NCI-H2107 (cell line): ENCODE results near the gene SMIM10.
"Not testable (repeated sequence)": the region's sequence is repeated elsewhere in the genome, so short reads cannot be mapped to it uniquely, and the experiment has no call there.

Experiments
- DNase-seq: peaks from one replicate; lab custom pipeline; 2025; lab: John Stamatoyannopoulos, UW

The SMIM10 gene

DNA sequence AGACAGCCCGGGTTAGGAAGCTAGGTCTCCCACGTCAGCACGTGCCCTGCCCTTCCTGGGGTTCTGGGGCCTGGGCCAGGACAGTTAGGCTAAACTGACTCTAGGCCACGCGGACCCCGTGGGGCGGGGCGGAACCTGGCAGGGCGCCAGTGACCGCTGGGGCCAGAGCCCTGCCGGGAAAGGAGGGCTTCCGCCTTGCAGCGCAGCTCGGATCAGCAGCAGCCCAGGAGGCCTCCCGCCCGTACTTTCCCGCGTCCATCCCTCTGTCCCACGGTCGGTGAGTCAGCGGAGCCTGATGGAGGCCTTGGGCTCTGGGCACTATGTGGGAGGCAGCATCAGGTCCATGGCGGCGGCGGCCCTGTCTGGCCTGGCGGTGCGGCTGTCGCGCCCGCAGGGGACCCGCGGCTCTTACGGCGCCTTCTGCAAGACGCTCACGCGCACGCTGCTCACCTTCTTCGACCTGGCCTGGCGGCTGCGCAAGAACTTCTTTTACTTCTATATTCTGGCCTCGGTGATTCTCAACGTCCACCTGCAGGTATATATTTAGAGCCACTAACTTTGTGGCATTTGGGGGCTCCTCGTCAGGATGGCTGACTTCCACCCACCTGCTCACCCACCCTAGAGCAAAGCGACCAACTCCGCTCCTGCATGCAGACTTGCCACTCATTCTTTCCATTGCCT, at the start of gene SMIM10:
Gene SMIM10, plus strand, starts transcription at position 191 of the 681 bp plus-strand sequence. Its CDS starts 105 bp downstream, at position 296.
- no peak for DNase-seq

GRCh38 chrX:134946364-134946763, 44.4 kb upstream of the SMIM10 start:
- not testable (repeated sequence) for DNase-seq

DNA sequence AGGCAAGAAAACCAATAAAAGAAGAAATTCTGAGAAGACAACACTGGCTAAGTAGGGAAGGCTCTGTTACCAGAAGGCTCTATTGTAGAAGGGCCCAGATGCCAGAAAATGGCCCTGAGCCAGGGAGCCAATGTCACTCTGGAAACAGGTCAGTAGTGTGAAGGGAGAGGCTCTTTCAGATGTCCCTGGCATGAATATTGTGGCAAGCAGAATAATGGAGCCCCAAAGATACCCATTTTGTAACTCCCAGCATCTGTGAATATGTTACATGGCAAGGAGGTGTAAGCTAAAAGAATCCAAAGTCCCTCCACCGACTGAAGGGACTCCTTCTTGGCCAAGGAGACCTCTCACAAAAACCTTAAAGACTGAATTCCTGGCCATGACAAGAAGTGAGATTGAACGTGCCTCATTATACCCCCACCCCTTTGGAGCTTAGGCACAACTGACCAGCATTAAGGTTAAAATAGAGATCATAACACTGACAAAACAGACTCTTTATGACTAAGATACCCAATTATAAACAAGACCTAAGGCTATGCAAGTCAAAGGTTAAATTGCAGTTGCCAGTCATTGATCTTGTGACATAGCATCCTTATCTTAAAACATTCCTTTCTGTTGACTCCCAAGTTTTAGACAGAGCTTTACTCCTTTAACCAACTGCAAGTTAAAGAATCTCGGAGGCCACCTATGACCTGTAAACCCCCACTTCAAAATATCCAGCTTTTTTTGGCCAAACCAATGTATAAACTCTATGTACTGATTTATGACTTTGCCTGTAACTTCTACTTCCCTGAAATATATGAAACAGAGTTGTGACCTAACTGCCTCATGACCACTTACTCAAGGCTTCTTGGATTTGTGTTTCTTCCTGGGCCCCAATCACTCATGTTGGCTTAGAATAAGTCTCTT, 42.2 kb upstream of the SMIM10 start:
- no peak for DNase-seq

DNA sequence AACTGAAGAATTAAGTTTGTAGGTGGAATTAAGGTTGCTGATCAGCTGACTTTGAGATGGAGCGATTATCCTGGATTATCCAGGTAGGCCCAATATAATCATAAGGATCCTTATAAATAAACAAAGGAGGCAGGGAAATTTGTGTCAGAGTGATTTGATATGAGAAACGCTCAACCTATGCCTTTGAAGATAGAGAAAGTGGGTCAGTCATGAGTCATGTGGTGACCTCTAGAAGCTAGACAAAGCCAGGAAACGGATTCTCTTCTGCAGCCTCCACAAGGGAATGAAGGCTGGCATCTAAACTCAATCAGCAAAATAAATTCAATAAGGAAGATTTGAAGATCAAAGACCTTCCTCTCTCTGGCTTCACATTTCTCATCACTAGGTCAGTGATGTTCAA, 41.5 kb upstream of the SMIM10 start:
- no peak for DNase-seq

- DNase-seq, result no peak
Measured at GRCh38 chrX:134957836-134958235, 33.0 kb upstream of the SMIM10 start.

DNA sequence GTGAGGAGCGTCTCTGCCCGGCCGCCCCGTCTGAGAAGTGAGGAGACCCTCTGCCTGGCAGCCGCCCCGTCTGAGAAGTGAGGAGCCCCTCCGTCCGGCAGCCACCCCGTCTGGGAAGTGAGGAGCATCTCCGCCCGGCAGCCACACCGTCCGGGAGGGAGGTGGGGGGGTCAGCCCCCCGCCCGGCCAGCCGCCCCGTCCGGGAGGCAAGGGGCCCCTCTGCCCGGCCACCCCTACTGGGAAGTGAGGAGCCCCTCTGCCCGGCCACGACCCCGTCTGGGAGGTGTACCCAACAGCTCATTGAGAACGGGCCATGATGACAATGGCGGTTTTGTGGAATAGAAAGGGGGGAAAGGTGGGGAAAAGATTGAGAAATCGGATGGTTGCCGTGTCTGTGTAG, 30.4 kb upstream of the SMIM10 start:
- DNase-seq, result not testable (repeated sequence)

DNA sequence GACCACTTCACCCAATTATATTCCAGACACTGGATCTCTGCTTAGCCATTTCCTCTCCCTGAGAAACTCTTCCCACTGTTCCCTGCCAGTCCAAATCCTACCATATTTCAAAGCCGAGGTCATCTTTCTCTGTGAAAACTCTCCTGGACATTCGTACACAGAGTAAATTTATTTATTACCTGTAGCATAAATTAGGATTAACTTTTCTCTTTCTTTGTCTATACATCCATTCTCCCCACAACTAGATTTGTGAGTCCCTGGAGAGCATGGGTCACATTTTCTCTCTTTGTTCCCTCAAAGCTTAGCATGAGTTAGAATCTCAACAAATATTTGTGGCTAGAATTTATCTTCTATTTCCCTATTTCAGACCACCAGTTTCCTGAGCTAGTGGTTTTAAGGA, 27.8 kb upstream of the SMIM10 start:
- no peak for DNase-seq

GRCh38 chrX:134969726-134970125, 21.1 kb upstream of the SMIM10 start:
- no peak for DNase-seq

DNA sequence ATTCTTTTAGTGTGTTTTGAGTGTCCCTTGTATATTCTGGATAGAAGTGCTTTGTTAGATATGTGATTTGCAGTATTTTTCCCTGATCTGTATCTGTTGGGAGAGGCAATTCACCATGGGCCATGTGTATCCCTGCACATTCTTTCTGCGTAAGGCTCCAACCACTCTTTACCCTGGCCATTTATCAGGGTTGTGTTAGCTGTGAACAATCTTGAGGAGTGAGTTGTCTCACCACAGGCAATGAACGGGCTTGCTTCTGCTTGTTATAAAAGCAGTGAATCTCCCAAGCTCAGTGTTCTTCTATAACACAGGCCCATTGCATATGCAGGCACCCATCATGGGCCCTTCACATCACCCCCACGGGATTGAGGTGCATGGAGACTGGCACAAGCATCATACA, 18.9 kb upstream of the SMIM10 start:
- no peak for DNase-seq

DNA sequence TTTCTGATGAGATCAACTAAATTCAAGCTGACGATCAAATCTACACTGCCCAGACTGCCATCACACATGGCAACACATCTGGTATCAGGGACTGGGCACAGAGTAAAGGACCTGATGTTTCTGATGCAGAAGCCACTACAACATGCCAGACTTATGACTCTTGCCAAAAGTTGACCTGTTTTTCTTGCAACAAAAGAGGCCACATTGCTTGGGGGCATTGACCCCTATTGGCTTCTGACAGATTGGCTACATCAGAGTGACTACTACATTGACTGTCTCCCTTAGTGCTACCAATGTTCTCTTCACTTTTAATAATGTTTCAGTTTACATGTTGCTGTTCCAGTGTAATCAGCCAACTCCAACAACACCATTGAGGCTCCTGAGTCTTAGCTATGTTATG, 15.3 kb upstream of the SMIM10 start:
- no peak for DNase-seq

GRCh38 chrX:134981910-134982309, 8.9 kb upstream of the SMIM10 start:
- DNase-seq, result no peak

- DNase-seq, result no peak
Measured at GRCh38 chrX:134982748-134983147, 8.0 kb upstream of the SMIM10 start.

DNA sequence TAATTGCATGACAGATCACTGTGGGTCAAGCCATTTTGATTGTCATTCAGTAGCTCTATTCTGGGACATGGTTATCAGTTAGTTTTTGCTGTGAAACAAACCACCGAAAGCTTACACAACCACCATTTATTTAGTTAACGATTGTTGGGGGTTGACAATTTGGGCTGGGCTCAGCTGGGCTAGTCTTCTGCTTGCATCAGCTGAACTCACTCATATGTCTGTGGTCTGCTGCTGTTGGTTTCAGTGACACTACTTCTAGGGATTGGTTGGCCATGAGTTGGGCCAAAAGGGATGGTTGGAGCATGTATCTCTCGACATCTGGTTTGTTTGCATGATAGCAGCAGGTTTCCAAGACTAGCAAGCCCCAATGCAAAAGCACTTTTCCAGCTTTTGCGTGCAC, 5.3 kb upstream of the SMIM10 start:
- no peak for DNase-seq

- DNase-seq, result no peak
Measured at GRCh38 chrX:134990475-134990800, 353 bp upstream of the SMIM10 start.

- no peak for DNase-seq
Measured at GRCh38 chrX:134997646-134998045, 6.9 kb downstream of the SMIM10 start.

- no peak for DNase-seq
Measured at GRCh38 chrX:134998246-134998645, 7.5 kb downstream of the SMIM10 start.

GRCh38 chrX:134999469-134999868, 8.7 kb downstream of the SMIM10 start:
- no peak for DNase-seq

DNA sequence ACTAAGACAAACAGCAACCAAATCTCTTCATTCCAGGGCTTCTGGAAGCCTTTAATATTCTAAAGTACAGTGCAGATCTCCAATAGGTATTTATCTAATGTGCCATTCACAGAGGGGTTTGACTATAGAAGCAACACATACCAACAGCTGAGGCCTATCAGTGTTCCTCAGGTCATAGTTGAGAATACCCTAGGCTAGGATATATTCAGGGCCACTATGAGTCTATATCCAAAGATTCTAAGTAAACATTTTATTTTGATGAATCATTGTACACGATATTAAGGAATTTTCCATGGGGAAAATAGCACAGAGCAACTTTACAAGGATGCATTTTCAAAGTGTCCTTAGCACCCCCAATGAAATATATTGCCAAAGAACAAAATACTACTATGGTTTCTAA, 9.7 kb downstream of the SMIM10 start:
- DNase-seq, result no peak

DNA sequence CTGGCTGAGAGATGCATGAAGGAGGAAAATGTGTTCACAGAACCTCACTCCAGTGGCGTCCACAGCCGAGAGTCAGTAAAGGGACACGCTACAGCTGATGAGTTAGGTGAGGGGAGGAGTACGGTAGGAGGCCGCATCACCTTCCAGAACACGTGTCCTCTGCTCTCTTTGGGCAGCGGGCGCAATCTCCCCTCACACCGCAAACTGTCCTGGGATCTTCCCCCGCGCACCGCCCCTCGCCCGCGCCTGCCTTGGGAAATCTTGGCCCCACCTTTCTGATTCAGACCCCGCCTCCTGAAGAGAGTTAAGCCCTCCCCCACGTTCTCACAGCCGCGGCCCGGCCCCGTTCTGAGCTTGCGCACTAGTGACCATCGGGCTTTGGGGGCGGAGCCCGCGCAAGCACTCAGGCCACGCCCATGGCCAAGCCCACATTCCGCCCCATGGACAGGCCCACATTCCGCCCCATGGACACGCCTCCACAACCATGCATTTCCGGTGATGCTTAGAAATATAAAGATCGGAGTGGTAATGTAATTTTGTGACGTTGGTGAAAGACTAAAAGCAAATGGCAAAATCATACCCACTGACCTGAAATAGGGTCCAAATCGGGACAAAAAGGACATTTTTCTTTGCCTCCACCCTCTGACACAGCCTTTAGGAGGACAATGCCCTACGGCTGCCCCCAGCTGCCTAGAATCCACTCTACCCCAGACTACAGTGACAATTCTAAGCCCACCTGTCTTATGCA, 13.3 kb downstream of the SMIM10 start:
- peak; percentile 88 for DNase-seq

DNA sequence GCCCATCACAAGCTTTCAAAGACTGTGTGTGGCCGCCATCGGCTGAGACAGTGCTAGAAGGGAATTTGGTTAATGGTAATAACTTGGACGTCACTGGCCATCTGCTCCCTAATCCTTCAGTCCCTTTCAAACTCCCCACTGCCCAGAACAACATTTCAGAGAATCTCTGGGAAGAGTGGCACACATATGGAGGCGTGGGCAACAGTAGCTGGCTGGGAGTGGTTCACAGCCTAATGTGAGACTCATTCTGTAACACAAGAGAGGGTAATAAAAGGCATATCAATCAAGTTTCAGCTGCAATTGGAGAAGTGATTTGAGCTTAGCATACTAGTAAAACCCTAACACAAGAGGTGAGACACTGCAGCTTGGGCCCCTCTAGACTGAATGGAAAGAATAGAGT, 15.4 kb downstream of the SMIM10 start:
- no peak for DNase-seq

GRCh38 chrX:135009057-135009610, 18.3 kb downstream of the SMIM10 start:
- DNase-seq, result no peak

GRCh38 chrX:135009838-135010237, 19.0 kb downstream of the SMIM10 start:
- no peak for DNase-seq
